Activated CD8-positive, alpha-beta memory T cell treated with anti-CD3 and anti-CD28 coated beads for 36 hours (primary cell): ENCODE results near the gene RRP15. TPM values are rescaled to one million over a fixed set of nuclear protein-coding genes. Genes with fewer than 3 reads are reported as not detected.

ENCODE experiments used
- CTCF ChIA-PET: fragments of 350-600 bp; sonication (Branson Sonifier 250); formaldehyde crosslinking; loops from one replicate; lab custom pipeline; 2021; ENCODE audit warnings: antibody characterized with exemption; lab: Charles Lee
- POLR2A ChIA-PET: fragments of 350-600 bp; sonication (Branson Sonifier 250); formaldehyde crosslinking; loops from one replicate; lab custom pipeline; 2021; ENCODE audit warnings: antibody characterized with exemption; lab: Charles Lee
- total RNA-seq, 2 experiments: library from RNA; stranded (reverse); gene quantifications; one replicate each; pipeline ENCODE4 v1.2.3, GENCODE V29; 2021

Gene RRP15, protein sequence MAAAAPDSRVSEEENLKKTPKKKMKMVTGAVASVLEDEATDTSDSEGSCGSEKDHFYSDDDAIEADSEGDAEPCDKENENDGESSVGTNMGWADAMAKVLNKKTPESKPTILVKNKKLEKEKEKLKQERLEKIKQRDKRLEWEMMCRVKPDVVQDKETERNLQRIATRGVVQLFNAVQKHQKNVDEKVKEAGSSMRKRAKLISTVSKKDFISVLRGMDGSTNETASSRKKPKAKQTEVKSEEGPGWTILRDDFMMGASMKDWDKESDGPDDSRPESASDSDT
- 10 to 100 TPM; 40.3 to 44.4 TPM for total RNA-seq

DNA sequence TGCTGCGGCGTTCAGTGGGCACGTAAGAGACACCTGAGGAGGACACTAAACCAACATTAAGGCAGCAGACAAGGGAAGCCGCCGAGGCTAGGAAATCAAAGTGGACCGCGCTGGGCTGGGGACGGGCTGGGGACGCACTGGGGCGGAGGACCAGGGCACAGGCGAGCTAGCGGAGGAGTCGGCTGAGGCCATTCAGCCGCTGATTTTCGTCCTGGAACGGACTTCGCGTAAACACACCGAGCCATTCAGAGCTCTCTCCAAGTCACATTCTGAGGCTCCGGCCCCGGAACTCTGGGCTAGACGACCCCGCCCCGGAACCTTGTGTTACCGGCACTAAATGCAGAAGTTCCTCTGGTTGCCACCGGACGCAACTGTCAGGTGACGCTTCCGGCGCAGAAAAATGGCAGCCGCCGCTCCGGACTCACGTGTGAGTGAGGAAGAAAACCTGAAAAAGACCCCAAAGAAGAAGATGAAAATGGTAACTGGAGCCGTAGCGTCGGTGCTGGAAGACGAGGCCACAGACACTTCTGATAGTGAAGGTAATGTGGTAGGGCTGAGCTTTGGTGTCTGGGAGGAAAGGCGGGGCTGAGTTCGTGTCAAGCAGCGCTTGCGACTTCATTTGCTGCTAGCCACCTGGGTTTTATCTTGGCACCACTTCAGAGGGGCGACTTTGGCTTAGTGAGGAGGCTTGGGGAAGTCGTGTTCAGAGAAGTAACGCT, at the start of gene RRP15:
Gene RRP15 (plus strand): TSS at position 377 of the 719 bp plus-strand sequence. CDS start 24 bp downstream, at position 401.
- CTCF ChIA-PET: interaction anchor here (2.0 kb wide), 1 partner anchor 10 kb away, joined by 7 read pairs; no protein-coding TSS in a partner anchor

DNA sequence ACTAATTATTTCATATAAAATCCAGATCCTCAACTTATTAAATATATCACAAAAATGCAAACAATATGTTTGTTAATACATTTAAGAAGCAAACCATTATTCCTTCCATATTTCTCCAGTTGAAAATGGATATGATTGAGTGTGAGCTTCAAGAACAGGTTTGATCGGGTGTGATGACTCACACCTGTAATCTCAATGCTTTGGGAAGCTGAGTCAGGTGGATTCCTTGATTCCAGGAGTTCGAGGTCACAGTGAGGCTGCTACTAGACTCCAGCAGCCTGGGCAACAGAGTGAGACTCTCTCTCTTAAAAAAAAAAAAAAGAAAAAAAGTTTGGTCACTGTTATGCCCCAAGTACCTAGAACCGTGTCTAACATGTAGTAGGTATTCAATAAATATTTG, 42.9 kb upstream of the RRP15 start:
- ChIA-PET POLR2A (no interaction called here), CTCF (no interaction called here)

More for the DNA sequence above, at the start of gene RRP15:
- POLR2A ChIA-PET: interaction anchor here (0.8 kb wide), 1 partner anchor 9 kb away, joined by 8 read pairs; no protein-coding TSS in a partner anchor

DNA sequence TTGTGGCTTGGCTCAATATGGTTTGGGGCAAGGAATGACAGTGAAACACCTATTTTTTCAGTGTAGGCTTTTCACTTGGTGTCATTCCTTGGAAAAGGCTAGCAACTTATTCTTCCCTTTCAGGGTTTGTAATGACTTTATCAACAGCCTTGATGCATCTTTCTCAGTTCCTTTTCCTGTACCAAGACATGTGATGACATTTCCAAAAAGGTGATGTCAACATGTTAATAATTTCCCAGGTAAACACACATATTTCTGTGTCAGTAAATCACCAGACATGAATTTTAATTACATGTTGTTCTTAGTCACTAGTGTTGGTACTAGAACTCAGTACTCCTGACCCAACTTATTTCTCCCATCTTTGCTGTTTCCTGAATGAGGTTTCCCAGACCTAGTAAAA, 37.8 kb upstream of the RRP15 start:
- ChIA-PET CTCF (no interaction called here), POLR2A (no interaction called here)

DNA sequence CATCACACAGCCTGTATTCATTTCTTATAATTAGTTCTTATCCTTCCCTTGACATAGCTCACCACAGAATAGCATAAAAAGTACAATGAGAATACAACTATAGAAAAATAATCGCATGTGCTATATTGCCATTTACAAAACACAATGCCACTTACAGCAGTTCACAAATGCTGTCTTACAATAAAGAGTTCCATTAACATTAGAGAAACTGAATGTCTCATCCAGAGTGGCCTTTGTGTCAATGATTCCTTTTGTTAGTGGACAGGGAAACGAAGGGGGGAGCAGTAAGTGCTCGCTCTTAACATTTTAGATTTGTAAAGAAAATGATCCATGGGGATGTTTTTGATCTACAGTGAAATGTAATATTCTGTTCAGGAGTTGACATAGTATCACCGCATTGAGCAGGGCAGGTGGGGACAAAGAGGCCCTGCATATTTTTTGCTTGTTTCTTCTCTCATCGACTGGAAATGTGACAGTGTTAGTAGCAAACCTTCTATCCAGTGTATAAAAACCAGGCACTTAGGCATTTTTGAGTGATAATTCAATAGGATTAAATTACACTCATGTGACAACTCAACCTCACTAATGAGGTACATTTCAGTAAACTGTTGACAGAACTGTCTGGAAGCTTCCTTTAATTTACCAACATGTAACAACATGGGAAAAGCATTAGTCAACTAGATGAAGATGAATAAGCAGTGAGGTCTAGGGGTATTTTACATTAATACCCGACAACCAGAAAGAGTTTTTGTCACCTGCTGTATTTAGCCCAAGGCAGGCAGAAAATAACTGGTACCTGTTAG, 35.6 kb upstream of the RRP15 start:
- ChIA-PET CTCF (no interaction called here), POLR2A (no interaction called here)

DNA sequence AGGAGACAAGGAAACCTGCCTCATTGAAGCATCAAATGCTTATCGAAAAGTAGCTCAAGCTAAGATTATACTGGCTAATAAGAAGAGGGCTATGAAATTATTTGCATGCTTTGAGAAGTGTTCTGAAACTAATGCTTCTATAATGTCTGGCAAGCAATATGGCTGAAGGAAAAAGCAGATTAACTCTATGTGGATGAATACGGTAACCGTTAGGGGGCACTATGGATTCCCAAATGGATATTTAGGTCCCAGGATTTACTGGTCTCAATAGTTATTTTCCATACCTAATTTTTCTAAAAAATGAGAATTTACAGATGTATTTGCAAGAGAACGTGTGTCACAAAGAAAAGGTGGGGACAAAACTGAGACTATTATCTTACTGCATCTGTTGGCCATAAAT, 34.6 kb upstream of the RRP15 start:
- POLR2A ChIA-PET: no interaction called here
- CTCF ChIA-PET: no interaction called here

DNA sequence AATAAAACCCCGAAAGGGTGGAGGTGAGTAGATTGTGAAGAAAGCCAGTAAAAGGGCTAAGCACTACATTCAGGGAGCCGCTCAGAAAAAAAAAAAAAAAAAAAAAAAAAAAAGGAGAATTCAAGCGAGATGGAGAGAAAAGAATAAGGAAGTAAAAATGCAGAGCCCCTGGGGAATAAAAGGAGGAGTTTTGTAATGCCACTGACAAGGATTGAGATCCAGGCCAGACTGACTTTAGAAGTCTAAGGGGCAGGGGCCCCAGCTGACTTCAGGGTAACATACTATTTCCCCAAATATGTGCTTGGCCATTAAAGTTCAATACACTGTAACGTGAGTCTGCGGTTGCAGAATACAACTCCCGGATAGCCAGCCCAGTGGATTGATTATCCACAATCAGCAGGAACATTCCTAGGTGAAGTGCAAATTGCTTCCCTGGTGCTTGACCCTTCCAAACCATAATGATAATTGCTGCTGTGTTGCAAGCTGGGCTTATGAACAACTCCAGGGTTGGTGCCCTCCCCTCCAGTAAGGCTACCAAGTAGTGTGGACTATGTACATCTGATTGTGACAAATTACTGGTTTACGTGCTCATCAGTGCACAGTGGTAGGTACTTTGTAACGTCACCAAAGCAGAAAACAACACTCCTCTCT, 30.7 kb upstream of the RRP15 start:
- POLR2A ChIA-PET: no interaction called here
- CTCF ChIA-PET: no interaction called here

DNA sequence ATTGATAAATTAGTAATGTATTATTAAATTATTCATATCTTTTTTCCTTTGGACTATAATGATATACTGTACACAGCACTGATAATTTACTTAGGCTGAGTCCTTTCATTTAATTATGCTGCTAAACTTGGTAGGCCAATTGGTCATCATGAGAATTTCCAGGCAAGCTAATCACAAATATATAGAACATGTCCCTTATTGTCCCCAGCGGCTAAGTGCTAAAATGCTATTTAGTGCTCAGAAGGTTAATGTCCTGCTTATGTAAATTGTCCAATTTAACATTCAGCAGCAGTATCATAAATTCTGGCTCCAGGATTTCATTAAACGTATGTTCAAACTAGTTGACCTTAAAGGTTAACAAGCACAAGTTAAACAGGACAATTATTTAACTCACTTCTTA, 30.0 kb upstream of the RRP15 start:
- ChIA-PET CTCF (no interaction called here), POLR2A (no interaction called here)

DNA sequence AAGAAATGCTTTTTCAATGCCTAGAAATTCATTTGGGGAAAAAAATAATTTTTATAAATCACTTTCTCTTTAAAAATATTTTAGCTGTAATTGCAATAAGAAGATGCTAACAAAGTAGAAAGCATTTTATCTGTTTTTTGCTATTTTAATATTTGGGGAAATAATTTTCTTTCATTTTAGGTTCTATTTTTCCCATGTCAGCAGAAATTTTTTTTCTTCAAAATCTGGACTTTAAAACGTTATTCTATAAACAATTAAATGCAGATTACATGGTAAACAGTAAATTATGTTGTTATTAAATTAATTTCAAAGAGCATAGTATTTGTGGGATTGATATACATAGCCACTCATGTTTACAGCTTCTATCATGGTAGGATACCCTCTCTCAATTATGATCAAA, 27.7 kb upstream of the RRP15 start:
- ChIA-PET POLR2A (no interaction called here), CTCF (no interaction called here)

DNA sequence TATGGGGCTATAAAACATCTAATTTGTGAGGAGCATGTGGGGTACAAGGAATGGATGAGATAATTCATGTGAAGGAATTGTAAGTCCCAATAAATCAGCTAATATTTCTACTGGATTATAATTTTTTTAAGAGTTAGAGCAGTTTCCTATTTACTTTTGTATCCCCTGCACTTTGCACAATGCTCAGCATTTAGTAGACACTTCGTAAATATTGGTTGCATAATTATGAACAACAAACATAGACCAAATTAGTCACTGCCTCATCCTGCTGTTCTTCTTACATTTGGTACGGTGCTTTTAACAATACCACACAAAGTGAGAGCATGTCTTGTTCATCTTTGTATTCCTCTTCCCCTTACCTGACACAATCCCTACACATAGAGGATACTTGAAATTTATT, 27.1 kb upstream of the RRP15 start:
- ChIA-PET POLR2A (no interaction called here), CTCF (no interaction called here)

DNA sequence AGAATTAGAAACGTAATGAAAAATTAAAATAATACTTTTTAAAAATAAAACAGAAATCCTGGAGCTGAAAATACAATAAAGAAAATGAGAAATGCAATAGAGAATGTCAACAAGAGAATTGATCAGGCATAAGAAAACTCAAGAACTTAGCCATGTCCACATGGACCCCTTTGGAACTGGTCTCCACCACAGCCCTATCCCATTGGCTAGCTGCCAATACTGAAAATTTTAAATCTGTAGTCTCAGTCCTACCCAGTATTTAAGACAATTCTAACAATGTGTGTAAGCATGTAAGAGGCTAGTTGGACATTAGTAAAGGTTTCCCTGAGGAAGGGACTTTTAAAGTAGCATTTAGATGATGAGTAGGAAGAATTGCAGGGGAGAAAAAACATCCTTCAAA, 25.8 kb upstream of the RRP15 start:
- POLR2A ChIA-PET: no interaction called here
- CTCF ChIA-PET: no interaction called here

DNA sequence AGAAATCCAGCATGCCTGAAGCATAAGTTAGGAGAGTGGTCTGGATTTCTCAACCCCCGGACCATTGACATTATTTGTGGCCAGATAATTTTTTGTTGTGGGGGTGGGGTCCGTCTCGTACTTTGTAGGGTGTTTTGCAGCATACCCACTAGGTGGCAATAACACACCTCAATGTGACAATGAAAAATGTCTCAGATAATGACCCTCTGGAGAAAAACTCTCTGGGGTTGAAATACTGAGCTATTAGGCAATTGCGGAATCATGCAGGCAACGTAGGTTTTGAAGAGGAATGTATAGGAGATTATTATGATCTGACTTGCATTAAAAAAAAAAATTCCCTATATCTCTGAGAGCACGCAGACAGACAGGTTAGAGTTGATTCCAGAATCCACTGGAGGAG, 25.3 kb upstream of the RRP15 start:
- ChIA-PET POLR2A (no interaction called here), CTCF (no interaction called here)

DNA sequence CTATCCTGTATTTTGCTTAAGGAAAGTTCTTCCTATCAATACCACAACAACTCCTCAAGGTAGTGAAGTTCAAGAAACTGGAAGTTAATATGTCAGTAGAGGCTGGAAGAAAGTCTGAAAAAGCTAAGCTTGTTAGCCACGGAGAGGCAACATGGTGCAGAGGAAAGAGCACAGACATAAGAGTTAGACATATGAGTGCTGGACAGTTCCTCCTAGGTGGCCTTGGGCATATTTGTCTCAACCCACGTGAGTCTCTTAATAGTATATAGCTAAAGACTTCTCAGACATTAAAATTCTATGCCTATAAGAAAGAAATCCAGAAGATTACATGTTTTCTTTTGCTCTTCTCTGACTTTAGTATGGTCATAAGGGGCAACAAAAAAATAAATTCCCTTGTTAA, 22.8 kb upstream of the RRP15 start:
- ChIA-PET CTCF (no interaction called here), POLR2A (no interaction called here)

DNA sequence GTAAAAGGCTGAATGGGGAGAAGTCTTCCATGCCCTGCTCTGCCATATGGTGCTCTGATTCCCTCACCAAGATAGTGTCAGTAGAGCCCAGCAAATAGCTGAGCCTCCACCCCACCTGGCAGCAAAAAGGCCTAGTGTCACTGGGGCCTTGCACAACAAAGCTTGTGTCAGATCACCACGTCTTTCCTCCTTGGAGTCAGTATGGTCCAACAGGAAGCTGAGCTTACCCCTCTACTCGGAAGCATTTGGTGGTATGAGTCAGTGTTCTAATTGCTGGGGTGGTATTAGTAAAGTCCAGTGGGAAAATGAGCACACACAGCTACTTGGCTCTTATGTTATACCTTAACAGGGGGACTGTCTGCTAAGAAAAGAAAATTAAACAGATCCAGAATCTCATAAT, 18.7 kb upstream of the RRP15 start:
- ChIA-PET CTCF (no interaction called here), POLR2A (no interaction called here)

DNA sequence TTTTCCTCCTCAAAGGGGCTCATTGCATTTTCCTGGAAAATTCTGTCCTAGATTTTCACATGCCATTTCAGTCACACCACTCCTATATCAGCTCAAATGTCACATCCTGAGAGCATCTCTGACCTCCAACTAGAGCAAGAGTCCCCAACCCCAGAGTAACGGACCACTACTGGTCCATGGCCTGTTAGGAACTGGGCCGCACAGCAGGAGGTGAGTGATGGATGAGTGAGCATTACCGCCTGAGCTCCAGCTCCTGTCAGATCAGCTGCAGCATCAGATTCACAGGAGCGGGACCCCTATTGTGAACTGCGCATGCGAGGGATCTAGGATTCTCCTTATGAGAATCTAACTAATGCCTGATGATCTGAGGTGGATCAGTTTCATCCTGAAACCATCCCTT, 12.7 kb upstream of the RRP15 start:
- ChIA-PET CTCF (no interaction called here), POLR2A (no interaction called here)

DNA sequence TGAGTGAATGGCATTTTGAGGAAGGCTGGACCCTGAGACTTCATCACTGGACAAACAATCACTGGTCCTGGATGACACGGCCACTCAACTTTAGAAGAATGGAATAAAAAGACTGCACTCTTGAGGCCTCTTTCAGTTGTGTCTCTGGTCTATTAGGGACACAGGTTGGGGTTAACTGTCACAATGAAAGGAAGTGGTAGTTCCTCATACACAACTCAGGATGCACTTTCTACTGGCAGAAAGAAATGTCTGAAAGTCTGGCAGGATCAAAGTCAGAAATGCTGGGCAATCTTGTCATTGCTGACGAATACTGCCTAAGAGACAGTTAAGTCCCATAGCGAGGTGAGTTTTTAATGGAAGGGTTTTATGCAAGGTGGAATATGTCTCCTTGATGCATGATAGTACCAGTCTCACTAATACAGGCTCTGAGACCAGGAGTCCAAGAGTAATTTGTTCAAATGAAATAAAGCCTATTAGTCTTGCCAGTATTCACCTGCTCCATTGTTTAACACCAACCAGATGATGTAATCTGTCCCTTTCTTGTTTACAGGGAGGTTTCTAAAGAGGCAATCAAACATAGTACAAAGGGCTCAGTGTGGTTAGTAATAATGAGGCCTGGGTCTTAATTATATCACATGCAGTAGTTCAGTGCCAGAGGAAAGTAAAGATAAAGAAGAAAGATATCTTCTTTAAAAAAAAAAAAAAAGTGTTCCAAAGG, 11.2 kb upstream of the RRP15 start:
- ChIA-PET CTCF (no interaction called here), POLR2A (no interaction called here)

DNA sequence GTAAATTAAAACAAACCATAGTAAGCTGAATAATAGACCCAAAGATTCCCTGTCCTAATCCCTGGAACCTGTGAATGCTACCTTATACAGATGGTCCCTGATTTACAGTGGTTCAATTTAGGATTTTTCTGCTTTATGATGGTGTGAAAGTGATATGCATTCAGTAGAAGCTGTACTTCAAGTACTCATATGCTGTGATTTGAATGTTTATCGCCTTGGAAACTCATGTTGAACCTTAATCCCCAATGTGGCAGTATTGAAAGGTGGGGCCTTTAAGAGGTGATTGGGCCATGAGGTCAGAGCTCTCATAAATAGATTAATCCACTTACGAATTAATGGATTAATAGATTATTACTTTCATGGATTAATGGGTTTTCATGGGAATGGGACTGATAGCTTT, 10.6 kb upstream of the RRP15 start:
- CTCF ChIA-PET: no interaction called here
- POLR2A ChIA-PET: no interaction called here

DNA sequence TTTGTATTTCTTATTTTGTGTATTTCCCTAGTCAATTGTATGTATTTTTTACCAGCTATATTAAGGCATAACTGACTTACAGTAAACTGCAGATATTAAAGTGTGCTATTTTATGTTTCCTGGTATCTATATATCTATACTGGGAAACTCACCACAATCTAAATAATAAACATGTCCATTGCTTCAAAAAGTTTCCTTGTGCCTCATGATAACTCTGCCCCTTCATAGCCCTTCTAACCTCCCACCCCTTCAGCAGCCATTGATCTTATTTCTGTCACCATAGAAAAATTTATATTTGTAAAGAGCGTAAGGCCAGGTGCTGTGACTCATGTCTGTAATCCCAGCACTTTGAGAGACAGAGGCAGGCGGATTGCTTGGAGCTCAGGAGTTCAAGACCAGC, 9.3 kb upstream of the RRP15 start:
- CTCF ChIA-PET: no interaction called here
- POLR2A ChIA-PET: no interaction called here

DNA sequence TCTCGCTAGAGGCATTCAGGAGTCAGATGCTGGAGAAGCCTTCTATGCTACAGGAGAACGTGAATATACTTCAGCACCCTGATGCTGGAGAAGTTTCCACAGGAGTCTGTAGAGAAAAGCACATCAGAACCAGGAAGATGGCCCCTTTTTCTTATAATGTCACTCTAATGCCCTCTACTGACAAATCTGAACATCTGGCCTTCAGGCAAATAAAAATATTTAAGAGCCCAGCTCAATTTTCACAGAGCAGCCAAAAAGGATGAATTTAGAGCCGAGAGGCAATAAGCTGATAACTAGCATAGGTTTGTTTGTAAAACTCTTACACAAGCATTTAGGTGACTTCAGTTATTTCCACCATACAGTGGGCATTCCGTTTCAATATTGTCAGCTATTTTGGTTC, 3.8 kb upstream of the RRP15 start:
- POLR2A ChIA-PET: no interaction called here
- CTCF ChIA-PET: no interaction called here

DNA sequence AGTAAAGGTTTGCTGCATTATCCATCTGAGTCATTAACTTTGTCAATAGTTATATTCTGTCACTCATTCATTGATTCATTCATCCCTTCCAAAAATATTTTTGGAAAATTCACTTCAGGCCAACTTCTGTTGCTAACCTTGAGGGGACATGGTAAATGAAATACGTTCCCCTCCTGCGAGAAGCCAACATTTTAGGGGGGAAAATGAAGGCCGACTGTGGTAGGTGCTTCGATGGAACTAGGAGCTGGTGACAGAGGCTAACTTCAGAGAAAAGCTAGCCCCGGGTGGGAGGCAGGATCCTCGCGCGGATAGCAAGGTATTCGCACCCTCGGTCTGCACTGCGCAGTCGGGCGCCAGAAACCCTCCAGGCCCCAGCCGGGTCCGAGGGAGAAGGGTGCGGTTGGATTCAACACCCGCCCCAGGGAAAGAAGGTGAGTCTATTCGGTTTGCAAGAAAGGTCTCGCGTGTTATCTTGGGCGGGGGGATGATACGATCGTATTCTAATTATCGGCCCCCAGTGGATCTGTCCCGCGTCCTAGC, 646 bp upstream of the RRP15 start:
- POLR2A ChIA-PET: no interaction called here
- CTCF ChIA-PET: interaction anchor here (2.0 kb wide), 1 partner anchor 11 kb away, joined by 7 read pairs; no protein-coding TSS in a partner anchor
